GM12878 (cell line): ENCODE results near the gene GSC2.

Experiments used
- ASH2L ChIP-seq: fragments of 300-600, 200-600 bp; sonication (generic); IDR thresholded peaks from 2 replicates; pipeline ENCODE4 v1.6.1; 2017; ENCODE audit warnings: low read depth, mild to moderate bottlenecking, borderline replicate concordance
- BCL3 ChIP-seq: IDR thresholded peaks from 2 replicates; pipeline ENCODE4 v1.6.1; 2011; ENCODE audit warnings: borderline replicate concordance, low read depth, mild to moderate bottlenecking, moderate library complexity, low read length; ENCODE audit not compliant: insufficient read depth, poor library complexity, severe bottlenecking
- BMI1 ChIP-seq: fragments of 450-650 bp; IDR thresholded peaks from 2 replicates; pipeline ENCODE4 v1.6.1; 2016; ENCODE audit warnings: mild to moderate bottlenecking, moderate library complexity, borderline replicate concordance
- CBX5 ChIP-seq: sonication (generic); IDR thresholded peaks from 2 replicates; pipeline ENCODE4 v1.6.1; 2016; ENCODE audit warnings: low read depth, moderate library complexity, mild to moderate bottlenecking, inconsistent platforms
- CEBPB ChIP-seq, 2 experiments: fragments of 150-350 bp in 1 of 2; IDR thresholded peaks; 2 replicates each; pipeline ENCODE4 v1.6.1; 2012 to 2014; ENCODE audit warnings: low read depth in 2 of 2, low read length in 2 of 2, borderline replicate concordance in 1 of 2, inconsistent platforms in 1 of 2
- CTCF ChIP-seq, 3 experiments: IDR thresholded peaks in 2 of 3; conservative IDR thresholded peaks in 1 of 3; 2 replicates each; pipeline ENCODE4 v1.5.1; 2011; ENCODE audit warnings: low read depth in 3 of 3, low read length in 3 of 3, mild to moderate bottlenecking in 3 of 3, control low read depth in 2 of 3, moderate library complexity in 2 of 3, inconsistent platforms in 1 of 3, mixed read lengths in 1 of 3; ENCODE audit not compliant: control insufficient read depth in 2 of 3, insufficient read depth in 1 of 3; ENCODE audit errors: extremely low read depth in 1 of 3
- ESRRA ChIP-seq: IDR thresholded peaks from 2 replicates; pipeline ENCODE4 v1.6.1; 2012; ENCODE audit warnings: mild to moderate bottlenecking, low read length, improper control_type of control experiment
- FOS ChIP-seq: IDR thresholded peaks from 3 replicates; pipeline ENCODE4 v1.6.1; 2011; ENCODE audit warnings: borderline replicate concordance; ENCODE audit not compliant: insufficient read length; ENCODE audit errors: extremely low read depth
- JUNB ChIP-seq: IDR thresholded peaks from 2 replicates; pipeline ENCODE4 v1.6.1; 2016; ENCODE audit warnings: antibody characterized with exemption, mild to moderate bottlenecking
- JUND ChIP-seq: IDR thresholded peaks from 2 replicates; pipeline ENCODE4 v1.6.1; 2012; ENCODE audit warnings: low read depth, mild to moderate bottlenecking, low read length, improper control_type of control experiment, moderate library complexity
- NFYB ChIP-seq: IDR thresholded peaks from 2 replicates; pipeline ENCODE4 v1.6.1; 2011; ENCODE audit warnings: low read depth, mild to moderate bottlenecking, low read length, improper control_type of control experiment, moderate library complexity; ENCODE audit not compliant: insufficient read depth
- SIN3A ChIP-seq: IDR thresholded peaks from 2 replicates; pipeline ENCODE4 v1.6.1; 2012; ENCODE audit warnings: low read depth, low read length, improper control_type of control experiment
- ZNF384 ChIP-seq: IDR thresholded peaks from 2 replicates; pipeline ENCODE4 v1.6.1; 2012; ENCODE audit warnings: low read depth, mild to moderate bottlenecking, low read length, improper control_type of control experiment, borderline replicate concordance

GRCh38 chr22:19143967-19144400 lies 6.1 kb downstream of the GSC2 start:
- no peak for TF ChIP-seq BCL3
- TF ChIP-seq ESRRA: no peak
- no peak for TF ChIP-seq JUNB
- no peak for TF ChIP-seq FOS
- no peak for TF ChIP-seq CTCF (IDR thresholded peaks at IDR 0.05 in 2 of 3, conservative IDR thresholded peaks at IDR 0.05 in 1 of 3; ENCODE audit: control insufficient read depth in 2 of 3, extremely low read depth in 1 of 3, insufficient read depth in 1 of 3, low read depth in 3 of 3, low read length in 3 of 3)
- TF ChIP-seq JUND: no peak
- no peak for TF ChIP-seq ZNF384
- TF ChIP-seq BMI1: no peak
- no peak for TF ChIP-seq CBX5
- no peak for TF ChIP-seq NFYB
- TF ChIP-seq CEBPB (IDR thresholded peaks at IDR 0.05; ENCODE audit: borderline replicate concordance in 1 of 2, low read depth in 2 of 2, low read length in 2 of 2): no peak
- no peak for TF ChIP-seq SIN3A
- no peak for TF ChIP-seq ASH2L
